GM13976 (cell line): ENCODE measurements around the gene POU3F2.
A peak's percentile ranks its signal among the peaks of the same experiment; 100 is the strongest.

Experiments used
- DNase-seq: peaks from one replicate; pipeline ENCODE4 v3.0.0; 2012; ENCODE audit warnings: low spot score
- in situ Hi-C: fragments of 300-500 bp; cut with MboI; formaldehyde crosslinking; loops from one replicate; pipeline ENCODE4 v1.12.0; 2022; ENCODE audit warnings: low sequenced_read_pairs, mixed read lengths, inconsistent platforms; ENCODE audit not compliant: unreplicated experiment
- TF ChIP-seq, protein P1 (sequence below): IDR thresholded peaks from 2 replicates; pipeline ENCODE4 v1.5.1; 2012; ENCODE audit warnings: borderline replicate concordance, mild to moderate bottlenecking; ENCODE audit not compliant: insufficient read depth; ENCODE audit errors: extremely low read depth, missing control alignments, control extremely low read depth

POU3F2 gene

DNA sequence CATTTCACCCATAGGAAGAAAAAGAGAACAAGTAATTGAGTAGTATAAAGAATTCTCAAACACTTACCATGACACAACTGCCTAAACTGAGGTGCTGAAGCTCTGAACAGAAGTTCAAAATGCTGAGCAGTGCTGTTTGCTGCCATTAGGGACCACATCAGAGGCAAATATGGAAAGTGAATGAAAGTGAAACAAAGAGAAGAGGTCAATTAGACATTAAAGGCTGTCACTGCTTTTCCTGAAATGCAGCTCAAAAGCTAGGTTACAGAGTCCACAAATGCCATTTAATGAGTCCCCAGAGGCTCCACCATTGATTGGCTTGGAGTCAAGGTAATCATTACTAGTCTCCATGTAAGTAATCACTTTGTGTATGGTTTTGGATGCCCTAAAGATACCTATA, 46.1 kb downstream of the POU3F2 start:
- TF ChIP-seq, protein P1, sequence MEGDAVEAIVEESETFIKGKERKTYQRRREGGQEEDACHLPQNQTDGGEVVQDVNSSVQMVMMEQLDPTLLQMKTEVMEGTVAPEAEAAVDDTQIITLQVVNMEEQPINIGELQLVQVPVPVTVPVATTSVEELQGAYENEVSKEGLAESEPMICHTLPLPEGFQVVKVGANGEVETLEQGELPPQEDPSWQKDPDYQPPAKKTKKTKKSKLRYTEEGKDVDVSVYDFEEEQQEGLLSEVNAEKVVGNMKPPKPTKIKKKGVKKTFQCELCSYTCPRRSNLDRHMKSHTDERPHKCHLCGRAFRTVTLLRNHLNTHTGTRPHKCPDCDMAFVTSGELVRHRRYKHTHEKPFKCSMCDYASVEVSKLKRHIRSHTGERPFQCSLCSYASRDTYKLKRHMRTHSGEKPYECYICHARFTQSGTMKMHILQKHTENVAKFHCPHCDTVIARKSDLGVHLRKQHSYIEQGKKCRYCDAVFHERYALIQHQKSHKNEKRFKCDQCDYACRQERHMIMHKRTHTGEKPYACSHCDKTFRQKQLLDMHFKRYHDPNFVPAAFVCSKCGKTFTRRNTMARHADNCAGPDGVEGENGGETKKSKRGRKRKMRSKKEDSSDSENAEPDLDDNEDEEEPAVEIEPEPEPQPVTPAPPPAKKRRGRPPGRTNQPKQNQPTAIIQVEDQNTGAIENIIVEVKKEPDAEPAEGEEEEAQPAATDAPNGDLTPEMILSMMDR: no peak
- in situ Hi-C loops: no loop called here
- peak; percentile 25 for DNase-seq

DNA sequence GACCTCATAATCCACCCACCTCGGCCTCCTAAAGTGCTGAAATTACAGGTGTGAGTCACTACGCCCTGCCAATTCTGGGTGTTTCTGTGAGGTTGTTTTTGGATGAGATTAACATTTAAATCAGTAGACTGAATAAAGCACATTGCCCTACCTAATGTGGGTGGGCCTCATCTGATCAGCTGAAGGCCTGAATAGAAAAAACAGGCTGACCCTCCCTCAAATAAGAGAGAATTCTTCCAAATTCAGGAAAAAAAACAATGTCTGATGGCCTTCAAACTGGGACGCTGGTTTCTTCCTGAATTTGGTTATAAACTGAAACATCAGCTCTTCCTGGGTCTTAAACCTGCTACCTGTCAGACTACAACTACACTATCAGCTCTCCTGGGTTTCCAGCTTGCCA, 51.0 kb downstream of the POU3F2 start:
- TF ChIP-seq, protein P1: no peak
- in situ Hi-C loops: no loop called here
- DNase-seq: no peak

DNA sequence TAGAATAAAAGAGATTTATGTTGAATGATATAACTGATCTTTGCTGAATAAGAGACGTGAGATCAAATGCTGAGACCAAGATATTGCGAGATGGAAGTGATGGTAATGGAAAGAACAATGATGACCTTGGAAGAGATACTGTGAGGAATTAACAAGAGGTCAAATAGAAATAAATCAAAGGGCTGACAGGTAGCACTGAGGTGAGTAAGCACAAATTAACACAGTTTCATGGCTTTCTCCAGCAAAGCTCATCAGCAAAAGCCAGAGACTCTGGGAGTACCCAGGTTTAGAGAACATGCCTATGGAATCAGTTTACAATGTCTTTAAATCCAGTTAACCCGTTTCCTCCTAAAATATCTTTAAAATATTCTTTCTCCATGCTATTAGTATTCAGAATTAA, 53.3 kb downstream of the POU3F2 start:
- no peak for DNase-seq
- TF ChIP-seq, protein P1: no peak
- in situ Hi-C loops: no loop called here
